SK-N-SH (cell line): Measurements from ENCODE around the gene TMEM87A.

Source experiments
- FOXM1 ChIP-seq: IDR thresholded peaks from 2 replicates; pipeline ENCODE4 v1.4.0; 2012; ENCODE audit warnings: low read depth, mild to moderate bottlenecking
- JUND ChIP-seq: IDR thresholded peaks from 2 replicates; pipeline ENCODE4 v1.4.0; 2012
- MEF2A ChIP-seq: IDR thresholded peaks from 2 replicates; pipeline ENCODE4 v1.4.0; 2012; ENCODE audit warnings: low read depth, borderline replicate concordance
- POLR2AphosphoS5 ChIP-seq: IDR thresholded peaks from 2 replicates; pipeline ENCODE4 v1.6.1; 2012; ENCODE audit warnings: low read depth, low read length
- RAD21 ChIP-seq: IDR thresholded peaks from 2 replicates; pipeline ENCODE4 v1.6.1; 2012; ENCODE audit warnings: mild to moderate bottlenecking, low read length
- RFX5 ChIP-seq: IDR thresholded peaks from 2 replicates; pipeline ENCODE4 v1.6.1; 2012; ENCODE audit warnings: mild to moderate bottlenecking, improper control_type of control experiment, low read length
- YY1 ChIP-seq: IDR thresholded peaks from 2 replicates; pipeline ENCODE4 v1.4.0; 2012; ENCODE audit warnings: low read depth, mild to moderate bottlenecking
- ZBTB33 ChIP-seq: IDR thresholded peaks from 2 replicates; pipeline ENCODE4 v1.4.0; 2012; ENCODE audit warnings: low read depth, borderline replicate concordance
- TF ChIP-seq, protein P1 (sequence below): fragments of 200-600 bp; sonication (generic); IDR thresholded peaks from 2 replicates; pipeline ENCODE4 v1.6.1; 2017; ENCODE audit warnings: antibody characterized with exemption, mild to moderate bottlenecking, moderate library complexity
- TF ChIP-seq, protein P2 (sequence below): IDR thresholded peaks from 2 replicates; pipeline ENCODE4 v1.6.1; 2012; ENCODE audit warnings: mild to moderate bottlenecking, low read depth, low read length, moderate library complexity

DNA sequence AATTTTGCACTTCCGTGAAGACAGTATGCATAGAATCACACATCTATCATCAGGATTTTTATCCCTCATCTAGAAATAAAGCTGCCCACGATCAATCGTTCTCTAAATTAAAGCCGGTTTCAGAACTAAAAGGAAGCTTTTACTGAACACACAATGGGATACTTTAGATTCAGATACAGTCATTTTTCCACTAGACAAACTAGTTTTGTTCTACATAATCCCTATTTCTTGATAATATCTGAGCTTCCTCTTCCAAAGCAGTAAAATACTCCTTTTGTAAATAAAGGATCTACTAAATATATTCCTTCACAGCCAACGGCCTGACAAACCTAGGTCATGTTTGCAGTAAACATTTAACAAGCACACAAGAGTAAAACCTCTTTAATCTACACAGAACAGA, 2.2 kb downstream of the TMEM87A start:
- TF ChIP-seq, protein P1, sequence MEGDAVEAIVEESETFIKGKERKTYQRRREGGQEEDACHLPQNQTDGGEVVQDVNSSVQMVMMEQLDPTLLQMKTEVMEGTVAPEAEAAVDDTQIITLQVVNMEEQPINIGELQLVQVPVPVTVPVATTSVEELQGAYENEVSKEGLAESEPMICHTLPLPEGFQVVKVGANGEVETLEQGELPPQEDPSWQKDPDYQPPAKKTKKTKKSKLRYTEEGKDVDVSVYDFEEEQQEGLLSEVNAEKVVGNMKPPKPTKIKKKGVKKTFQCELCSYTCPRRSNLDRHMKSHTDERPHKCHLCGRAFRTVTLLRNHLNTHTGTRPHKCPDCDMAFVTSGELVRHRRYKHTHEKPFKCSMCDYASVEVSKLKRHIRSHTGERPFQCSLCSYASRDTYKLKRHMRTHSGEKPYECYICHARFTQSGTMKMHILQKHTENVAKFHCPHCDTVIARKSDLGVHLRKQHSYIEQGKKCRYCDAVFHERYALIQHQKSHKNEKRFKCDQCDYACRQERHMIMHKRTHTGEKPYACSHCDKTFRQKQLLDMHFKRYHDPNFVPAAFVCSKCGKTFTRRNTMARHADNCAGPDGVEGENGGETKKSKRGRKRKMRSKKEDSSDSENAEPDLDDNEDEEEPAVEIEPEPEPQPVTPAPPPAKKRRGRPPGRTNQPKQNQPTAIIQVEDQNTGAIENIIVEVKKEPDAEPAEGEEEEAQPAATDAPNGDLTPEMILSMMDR, result no peak
- no peak for TF ChIP-seq RFX5
- TF ChIP-seq MEF2A, result no peak
- TF ChIP-seq YY1, result no peak
- TF ChIP-seq ZBTB33, result no peak
- no peak for TF ChIP-seq POLR2AphosphoS5
- TF ChIP-seq RAD21, result no peak
- TF ChIP-seq JUND, result no peak
- TF ChIP-seq, protein P2, sequence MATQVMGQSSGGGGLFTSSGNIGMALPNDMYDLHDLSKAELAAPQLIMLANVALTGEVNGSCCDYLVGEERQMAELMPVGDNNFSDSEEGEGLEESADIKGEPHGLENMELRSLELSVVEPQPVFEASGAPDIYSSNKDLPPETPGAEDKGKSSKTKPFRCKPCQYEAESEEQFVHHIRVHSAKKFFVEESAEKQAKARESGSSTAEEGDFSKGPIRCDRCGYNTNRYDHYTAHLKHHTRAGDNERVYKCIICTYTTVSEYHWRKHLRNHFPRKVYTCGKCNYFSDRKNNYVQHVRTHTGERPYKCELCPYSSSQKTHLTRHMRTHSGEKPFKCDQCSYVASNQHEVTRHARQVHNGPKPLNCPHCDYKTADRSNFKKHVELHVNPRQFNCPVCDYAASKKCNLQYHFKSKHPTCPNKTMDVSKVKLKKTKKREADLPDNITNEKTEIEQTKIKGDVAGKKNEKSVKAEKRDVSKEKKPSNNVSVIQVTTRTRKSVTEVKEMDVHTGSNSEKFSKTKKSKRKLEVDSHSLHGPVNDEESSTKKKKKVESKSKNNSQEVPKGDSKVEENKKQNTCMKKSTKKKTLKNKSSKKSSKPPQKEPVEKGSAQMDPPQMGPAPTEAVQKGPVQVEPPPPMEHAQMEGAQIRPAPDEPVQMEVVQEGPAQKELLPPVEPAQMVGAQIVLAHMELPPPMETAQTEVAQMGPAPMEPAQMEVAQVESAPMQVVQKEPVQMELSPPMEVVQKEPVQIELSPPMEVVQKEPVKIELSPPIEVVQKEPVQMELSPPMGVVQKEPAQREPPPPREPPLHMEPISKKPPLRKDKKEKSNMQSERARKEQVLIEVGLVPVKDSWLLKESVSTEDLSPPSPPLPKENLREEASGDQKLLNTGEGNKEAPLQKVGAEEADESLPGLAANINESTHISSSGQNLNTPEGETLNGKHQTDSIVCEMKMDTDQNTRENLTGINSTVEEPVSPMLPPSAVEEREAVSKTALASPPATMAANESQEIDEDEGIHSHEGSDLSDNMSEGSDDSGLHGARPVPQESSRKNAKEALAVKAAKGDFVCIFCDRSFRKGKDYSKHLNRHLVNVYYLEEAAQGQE, result no peak
- no peak for TF ChIP-seq FOXM1
